Spleen (tissue), 11 donors: ENCODE measurements around the gene MBNL2. TPM values are rescaled to one million over a fixed set of nuclear protein-coding genes. Genes with fewer than 3 reads are reported as not detected.

ENCODE experiments used
- DNase-seq: peaks from one replicate; pipeline ENCODE4 v3.0.0-alpha.2; 2020
- H3K27ac ChIP-seq, 8 donors: fragments of 200-600 bp; sonication (generic) in 7 of 8; 1 replicate in 4 of 8; 2 replicates in 4 of 8; pipeline versions ENCODE4 v1.5.0 to v1.8.0; 2016 to 2021; ENCODE audit warnings: inconsistent platforms in 4 of 8, mild to moderate bottlenecking in 4 of 8, moderate library complexity in 1 of 8
- H3K27me3 ChIP-seq, 7 donors: fragments of 200-600 bp; sonication (generic) in 6 of 7; replicated peaks in 1 of 7; 1 replicate in 4 of 7; 2 replicates in 3 of 7; pipeline versions ENCODE4 v1.5.0 to v1.8.0; 2016 to 2021; ENCODE audit warnings: inconsistent platforms in 3 of 7, mild to moderate bottlenecking in 1 of 7
- H3K36me3 ChIP-seq, 6 donors: fragments of 200-600 bp; sonication (generic) in 5 of 6; 1 replicate in 4 of 6; 2 replicates in 2 of 6; pipeline versions ENCODE4 v1.5.0 to v1.8.0; 2016 to 2021; ENCODE audit warnings: inconsistent platforms in 2 of 6
- H3K4me1 ChIP-seq, 6 donors: fragments of 200-600 bp; sonication (generic) in 5 of 6; 1 replicate in 3 of 6; 2 replicates in 3 of 6; pipeline versions ENCODE4 v1.5.0 to v1.8.0; 2016 to 2021; ENCODE audit warnings: inconsistent platforms in 3 of 6
- H3K4me3 ChIP-seq, 8 donors: fragments of 200-600 bp; sonication (generic) in 7 of 8; 1 replicate in 4 of 8; 2 replicates in 4 of 8; pipeline versions ENCODE4 v1.5.0 to v1.8.0; 2016 to 2021; ENCODE audit warnings: inconsistent platforms in 4 of 8, mild to moderate bottlenecking in 4 of 8, moderate library complexity in 2 of 8
- H3K9me3 ChIP-seq, 8 donors: fragments of 200-600 bp; sonication (generic) in 7 of 8; 1 replicate in 4 of 8; 2 replicates in 4 of 8; pipeline versions ENCODE4 v1.5.0 to v1.8.0; 2016 to 2021; ENCODE audit warnings: inconsistent platforms in 4 of 8
- CTCF ChIP-seq, 11 experiments: fragments of 200-600 bp in 7 of 11; fragments of 450-650 bp in 4 of 11; sonication (generic) in 4 of 11; IDR thresholded peaks in 8 of 11; conservative IDR thresholded peaks in 3 of 11; 1 replicate in 7 of 11; 2 replicates in 4 of 11; pipeline versions ENCODE4 v1.4.0 to v1.8.0; 2016 to 2021; ENCODE audit warnings: antibody characterized with exemption in 11 of 11, inconsistent platforms in 4 of 11, mild to moderate bottlenecking in 1 of 11
- POLR2A ChIP-seq, 3 donors: fragments of 450-650 bp; IDR thresholded peaks; one replicate each; pipeline ENCODE4 v1.5.1; 2017; ENCODE audit warnings: antibody characterized with exemption in 3 of 3, mild to moderate bottlenecking in 1 of 3
- POLR2AphosphoS5 ChIP-seq, 3 donors: sonication (generic); formaldehyde crosslinking; IDR thresholded peaks; one replicate each; pipeline ENCODE4 v1.5.1; 2017; ENCODE audit warnings: antibody characterized with exemption in 3 of 3
- WGBS, 5 donors: extraction: QIAGEN DNeasy Blood & Tissue Kit in 3 of 5; methylation state at CpG; one replicate each; pipeline versions ENCODE4 v1.1.5 to v1.1.7; 2013 to 2018; 5-methylcytosine and 5-hydroxymethylcytosine counted together
- intact Hi-C: fragments of 100-400 bp; cut with DNase I; formaldehyde crosslinking; loops from one replicate; pipeline ENCODE4 v1.15.0; 2023; ENCODE audit warnings: low total_unique reads
- polyA plus RNA-seq, 3 donors: library from polyadenylated mRNA; stranded (reverse); fragments of 200-250 nt; gene quantifications; one replicate each; pipeline ENCODE4 v1.2.1, GENCODE V29; 2013
- total RNA-seq, 7 donors: library from RNA; depleted of rRNA in 3 of 7; stranded (reverse); fragments of >200 nt in 3 of 7; fragmentation: NEBNext Ultra II Directional in 4 of 7; extraction: Animal tissue kit (Norgen Biotek cat#: 25700) in 4 of 7; gene quantifications; one replicate each; pipeline versions ENCODE4 v1.1.0 to v1.2.1, GENCODE V29; 2016 to 2021
- donor health status: healthy with polysubstance abuse.
- donor health status: DM: no; HTN: no; CAD: no; lungs with moderate emphysema.
- donor health status: DM: no; HTN: no; CAD: no.
- donor health status: Bipolar disorder and iron deficiency.
- donor health status: healthy.
- donor health status: DM: no; HTN: no; CAD: no.
- donor health status: DM: yes; HTN: yes; CAD: no.

Gene MBNL2
- total and polyA plus RNA-seq, 10 donors = 7.0 to 56.3 (median 31.1) TPM

GRCh38 chr13:97366172-97366688, 144.1 kb downstream of the MBNL2 start:
- peaks cover 4 to 37% (median 16%) of the 10 kb centered on the region in 6 donors for H3K4me1 ChIP-seq
- H3K27me3 ChIP-seq = no peaks in the 10 kb centered on the region
- no peak for DNase-seq
- intact Hi-C loops = loop anchor here (10.0 kb wide), 1 partner anchor 341 kb away; no protein-coding TSS in a partner anchor
- no peak overlapping the region for H3K4me3 ChIP-seq
- peaks cover 0 to 67% (median under 1%) of the 10 kb centered on the region in 6 donors for H3K36me3 ChIP-seq
- H3K9me3 ChIP-seq = no peaks in the 10 kb centered on the region
- H3K27ac ChIP-seq = peak overlapping the region in 1 of 8 donors; percentile 9
- TF ChIP-seq POLR2AphosphoS5 (IDR thresholded peaks at IDR 0.05) (no peak), POLR2A (IDR thresholded peaks at IDR 0.05) (no peak), CTCF (IDR thresholded peaks at IDR 0.05 in 8 of 11, conservative IDR thresholded peaks at IDR 0.05 in 3 of 11) (no peak)
- WGBS, 5 donors = 94 to 98% (median 96%) methylated on average over 5 of the region's 5 CpGs

- Histone ChIP-seq H3K4me3 (no peak overlapping the region), H3K36me3 (peaks cover 0 to 69% (median 0%) of the 10 kb centered on the region in 6 donors), H3K4me1 (peaks cover 4 to 37% (median 16%) of the 10 kb centered on the region in 6 donors), H3K9me3 (no peaks in the 10 kb centered on the region), H3K27me3 (no peaks in the 10 kb centered on the region), H3K27ac (peak overlapping the region in 5 of 8 donors; percentile 5 to 68 (median 20))
- intact Hi-C loops = loop anchor here (10.0 kb wide), 1 partner anchor 342 kb away; no protein-coding TSS in a partner anchor
- DNase-seq = no peak
- no peak for TF ChIP-seq CTCF (IDR thresholded peaks at IDR 0.05 in 8 of 11, conservative IDR thresholded peaks at IDR 0.05 in 3 of 11)
- no peak for TF ChIP-seq POLR2A (IDR thresholded peaks at IDR 0.05)
- TF ChIP-seq POLR2AphosphoS5 (IDR thresholded peaks at IDR 0.05) = no peak
- 59 to 67% (median 63%) methylated on average over 15 of the region's 15 CpGs for WGBS, 5 donors
These were observed 145.1 kb downstream of the MBNL2 start for GRCh38 chr13:97367016-97367822.

- peak overlapping the region; percentile 23 to 78 (median 68) for H3K27ac ChIP-seq
- WGBS, 5 donors = 2 to 15% (median 3%) methylated on average over 4 of the region's 4 CpGs
- H3K4me1 ChIP-seq = peaks cover 4 to 37% (median 16%) of the 10 kb centered on the region in 6 donors
- peak overlapping the region; percentile 3 to 64 (median 26) for H3K4me3 ChIP-seq
- no peak for TF ChIP-seq CTCF (IDR thresholded peaks at IDR 0.05 in 8 of 11, conservative IDR thresholded peaks at IDR 0.05 in 3 of 11)
- TF ChIP-seq POLR2A (IDR thresholded peaks at IDR 0.05) = no peak
- TF ChIP-seq POLR2AphosphoS5 (IDR thresholded peaks at IDR 0.05) = no peak
- intact Hi-C loops = loop anchor here (10.0 kb wide), 1 partner anchor 345 kb away; no protein-coding TSS in a partner anchor
- H3K9me3 ChIP-seq = no peaks in the 10 kb centered on the region
- H3K36me3 ChIP-seq = peaks cover 0 to 57% (median 0%) of the 10 kb centered on the region in 6 donors
- no peak for DNase-seq
- no peaks in the 10 kb centered on the region for H3K27me3 ChIP-seq
These were observed 147.2 kb downstream of the MBNL2 start for GRCh38 chr13:97369261-97369893.
